ENCODE data around the gene FAM167B. TPM values are rescaled to one million over a fixed set of nuclear protein-coding genes. Genes with fewer than 3 reads are reported as not detected.

Gene FAM167B
- total RNA-seq: 2.1 TPM

DNA sequence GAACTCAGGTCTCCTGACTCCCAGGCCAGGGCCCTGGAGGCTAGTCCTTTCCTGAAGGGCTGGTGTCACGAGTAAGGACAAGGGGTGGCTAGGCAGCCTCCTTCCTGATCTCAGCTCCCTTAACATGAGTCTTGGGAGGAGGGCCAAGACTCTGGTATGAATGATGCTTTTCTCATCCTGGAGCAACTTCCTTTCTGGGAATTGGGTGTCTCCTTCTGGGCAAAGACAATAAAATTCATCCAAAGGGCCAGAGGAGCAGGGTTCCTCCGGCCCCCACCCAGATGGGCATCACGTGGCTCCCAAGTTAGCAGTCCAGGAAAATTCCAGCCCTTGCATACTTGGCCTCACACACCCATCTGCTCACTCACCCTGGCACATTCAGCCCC, at the start of gene FAM167B:
FAM167B (plus strand) TSS at position 335 of the 386 bp plus-strand sequence. CDS start 200 bp downstream, outside the sequence.

DNA sequence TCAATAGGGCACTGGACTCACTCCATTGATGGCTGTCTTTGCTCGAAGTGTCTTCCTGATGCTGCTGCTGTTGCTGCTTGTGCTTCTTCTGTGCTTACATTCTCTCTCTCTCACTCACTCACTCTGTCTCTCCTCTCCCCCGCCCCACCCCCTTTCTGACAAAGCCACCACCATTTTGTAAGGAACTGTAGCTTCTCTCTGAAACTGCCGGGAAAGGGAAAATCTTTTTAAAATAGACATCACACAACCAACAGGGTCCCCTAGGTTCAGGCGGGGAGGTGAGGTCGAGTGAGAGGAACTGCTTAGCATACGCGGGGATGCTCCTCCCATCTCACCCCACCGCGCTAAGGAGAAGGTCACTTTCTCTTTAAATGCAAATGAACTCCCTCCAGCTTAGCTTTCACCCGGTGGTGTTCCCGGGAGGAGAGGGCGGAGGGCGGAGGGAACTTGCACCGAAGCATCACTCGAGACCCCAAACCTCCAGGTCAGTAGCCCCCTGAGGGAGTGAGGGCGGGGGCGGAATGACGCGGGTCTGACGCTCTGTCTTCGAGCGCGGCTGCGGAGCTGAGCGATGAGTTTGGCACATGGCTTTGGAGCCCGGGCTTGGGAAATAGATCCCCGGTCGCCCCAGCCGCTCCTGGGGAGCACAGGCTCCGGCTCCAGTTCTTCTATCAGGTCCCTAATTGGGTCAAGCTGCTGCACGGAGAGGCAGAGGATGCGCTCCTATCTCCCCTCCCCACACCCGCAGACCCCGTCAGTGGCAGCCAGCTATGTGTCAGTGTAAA, 46.6 kb upstream of the FAM167B start, which contains the start of gene CCDC28B:
CCDC28B (plus strand) TSS at position 370 of the 785 bp plus-strand sequence. CDS start 1,341 bp downstream, outside the sequence.

GRCh38 chr1:32205401-32206370, 41.3 kb upstream of the FAM167B start, which contains the start of gene IQCC:
TSS of gene IQCC (plus strand) at chr1:32205671. CDS start at chr1:32205682, 11 bp downstream.

DNA sequence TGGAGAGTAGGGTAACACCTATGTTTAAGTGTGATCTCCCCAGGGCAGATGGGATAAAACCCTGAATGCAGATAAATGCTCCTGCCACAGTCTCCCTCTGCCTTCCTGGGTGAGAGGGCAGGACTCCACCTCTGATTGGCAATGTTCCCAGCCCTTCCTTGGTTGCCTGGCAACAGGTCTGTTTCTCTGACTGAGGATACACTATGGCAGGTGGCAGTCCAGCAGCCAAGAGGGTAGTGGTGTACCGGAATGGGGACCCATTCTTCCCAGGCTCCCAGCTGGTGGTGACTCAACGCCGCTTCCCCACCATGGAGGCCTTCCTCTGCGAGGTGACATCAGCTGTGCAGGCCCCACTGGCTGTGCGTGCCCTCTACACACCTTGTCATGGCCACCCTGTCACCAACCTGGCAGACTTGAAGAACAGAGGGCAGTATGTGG, 38.1 kb upstream of the FAM167B start, which contains the start of gene DCDC2B:
DCDC2B (plus strand) TSS at position 199 of the 438 bp plus-strand sequence; CDS start at position 204, 5 bp downstream.

DNA sequence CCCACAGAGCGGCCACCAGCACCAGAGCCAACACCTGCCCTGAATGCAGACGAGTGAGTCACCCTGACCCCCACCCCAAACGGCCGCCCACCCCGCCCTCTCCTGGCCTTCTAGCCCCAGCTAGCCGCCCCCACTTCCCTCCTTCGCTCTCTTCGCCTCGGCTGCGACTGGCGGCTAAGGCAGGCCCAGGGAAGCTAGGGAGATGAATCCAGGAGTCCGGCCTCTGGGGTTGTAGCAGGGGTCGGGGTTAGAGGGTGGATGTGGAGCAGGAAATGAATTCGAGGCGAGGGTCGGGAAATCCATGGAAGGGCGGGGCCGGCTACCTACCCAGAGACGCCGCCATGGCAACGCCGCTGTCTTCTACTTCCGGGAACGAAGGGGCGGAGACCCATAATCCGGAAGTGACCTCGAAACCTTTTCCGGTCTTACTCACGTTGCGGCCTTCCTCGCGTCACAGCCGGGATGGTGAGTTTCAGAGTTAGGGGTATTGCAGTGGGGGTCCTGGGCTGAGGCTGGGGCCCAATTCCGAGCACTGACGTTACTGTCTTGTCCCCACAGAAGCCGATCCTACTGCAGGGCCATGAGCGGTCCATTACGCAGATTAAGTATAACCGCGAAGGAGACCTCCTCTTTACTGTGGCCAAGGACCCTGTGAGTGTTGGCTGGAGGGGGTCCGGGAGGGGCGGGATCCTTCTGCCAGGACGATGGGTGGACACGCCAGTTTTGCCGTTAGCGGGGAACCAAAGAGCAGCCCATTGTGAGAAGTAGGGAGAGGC, 24.9 kb upstream of the FAM167B start, which contains the start of the genes EIF3I and TMEM234:
EIF3I (plus strand) TSS at position 428 of the 776 bp plus-strand sequence; CDS start at position 463, 35 bp downstream.
TMEM234 (minus strand) TSS at position 374 of the 776 bp plus-strand sequence; CDS start at position 343, 31 bp downstream.

GRCh38 chr1:32250893-32251716, 4.1 kb downstream of the FAM167B start, which contains the start of gene LCK:
TSS of gene LCK (plus strand) at chr1:32251265. CDS start at chr1:32274330, 23,065 bp downstream.

DNA sequence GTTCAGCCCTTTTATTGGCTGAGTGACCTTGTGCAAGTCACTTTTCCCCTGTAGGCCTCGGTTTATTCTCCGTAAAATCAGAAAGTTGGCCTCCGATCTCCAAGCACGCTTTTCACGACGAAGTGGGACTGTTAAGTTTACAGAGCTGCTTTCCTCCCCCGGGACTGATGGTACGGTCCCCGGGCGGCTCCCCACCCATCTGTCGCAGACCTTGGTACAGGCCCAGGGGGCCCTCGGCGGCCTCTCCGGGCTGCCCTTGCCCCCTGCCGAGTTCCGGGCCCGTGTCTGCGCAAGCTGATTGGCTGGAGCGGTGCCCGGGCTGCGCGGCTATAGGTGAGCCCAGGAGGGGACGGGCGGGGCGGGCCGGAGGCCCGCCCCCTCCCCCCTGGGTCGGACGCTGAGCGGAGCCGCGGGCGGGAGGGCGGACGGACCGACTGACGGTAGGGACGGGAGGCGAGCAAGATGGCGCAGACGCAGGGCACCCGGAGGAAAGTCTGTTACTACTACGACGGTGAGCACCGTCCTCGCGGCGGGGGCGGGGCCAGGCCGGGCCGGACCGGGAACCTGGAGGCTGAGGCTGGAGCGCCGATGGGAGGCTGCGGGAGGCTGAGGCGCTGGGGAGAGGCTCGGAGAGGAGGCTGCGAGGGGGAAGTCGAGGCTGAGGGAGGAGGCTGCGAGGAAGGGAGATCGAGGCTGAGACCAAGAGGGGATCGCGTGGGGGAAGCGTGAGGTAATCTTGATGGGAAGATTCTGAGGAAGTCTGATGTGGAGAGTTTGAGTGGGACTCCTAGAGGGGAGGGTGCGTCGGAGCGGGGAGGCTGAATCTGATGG, 44.9 kb downstream of the FAM167B start, which contains the start of gene HDAC1:
HDAC1 (plus strand) TSS at position 376 of the 831 bp plus-strand sequence; CDS start at position 463, 87 bp downstream.

Other genes starting within 250 kb of the FAM167B start
- 146 TPM for gene KHDRBS1, start 233.4 kb upstream of the FAM167B start, total RNA-seq
- gene TMEM39B, start 174.3 kb upstream of the FAM167B start, total RNA-seq: 6.7 TPM
- gene KPNA6, start 139.2 kb upstream of the FAM167B start, total RNA-seq: 38.9 TPM
- 44.8 TPM for gene TXLNA, start 67.5 kb upstream of the FAM167B start, total RNA-seq
- 19.8 TPM for gene CCDC28B, start 46.6 kb upstream of the FAM167B start, total RNA-seq
- 5.9 TPM for gene IQCC, start 41.6 kb upstream of the FAM167B start, total RNA-seq
- not detected for gene DCDC2B, start 38.1 kb upstream of the FAM167B start, total RNA-seq
- gene TMEM234, start 24.9 kb upstream of the FAM167B start, total RNA-seq: 18.8 TPM
- gene EIF3I, start 24.8 kb upstream of the FAM167B start, total RNA-seq: 133 TPM
- gene LCK, start 4.0 kb downstream of the FAM167B start, total RNA-seq: 1.4 TPM
- 65.0 TPM for gene HDAC1, start 44.9 kb downstream of the FAM167B start, total RNA-seq
- 159 TPM for gene MARCKSL1, start 89.0 kb downstream of the FAM167B start, total RNA-seq
- gene FAM229A, start 115.3 kb downstream of the FAM167B start, total RNA-seq: 3.1 TPM
- 0.55 TPM for gene TSSK3, start 115.3 kb downstream of the FAM167B start, total RNA-seq
- 100 TPM for gene BSDC1, start 147.2 kb downstream of the FAM167B start, total RNA-seq
- gene ZBTB8B, start 217.8 kb downstream of the FAM167B start, total RNA-seq: 3.8 TPM